ENCODE results near the gene QRICH1. TPM values are rescaled to one million over a fixed set of nuclear protein-coding genes. Genes with fewer than 3 reads are reported as not detected.
A peak's percentile ranks its signal among the peaks of the same experiment; 100 is the strongest.

QRICH1 gene
- total and polyA plus RNA-seq, 12 donors = 21.1 to 72.5 (median 57.6) TPM

- peaks cover 13 to 33% (median 17%) of the 10 kb centered on the region in 9 donors for H3K4me1 ChIP-seq
- no peak overlapping the region for H3K27ac ChIP-seq
- intact Hi-C loops (cut with DNase I) = loop anchor here in 1 of 10 donors (10.0 kb wide), 1 partner anchor 345 kb away; no protein-coding TSS in a partner anchor
- no peak for TF ChIP-seq CTCF (IDR thresholded peaks at IDR 0.05)
- no peaks in the 10 kb centered on the region for H3K9me3 ChIP-seq
- H3K27me3 ChIP-seq = no peaks in the 10 kb centered on the region
- peaks cover 5 to 81% (median 66%) of the 10 kb centered on the region in 9 donors for H3K36me3 ChIP-seq
- DNase-seq = no peak
- ATAC-seq = no peak
- 95% methylated on average over 11 of the region's 11 CpGs for WGBS, 2 donors
- no peak overlapping the region for H3K4me3 ChIP-seq
These were observed 6.3 kb upstream of the QRICH1 start for GRCh38 chr3:49100046-49100615.

GRCh38 chr3:49098910-49099630 is 5.2 kb upstream of the QRICH1 start:
- ATAC-seq = no peak
- Histone ChIP-seq H3K4me1 (peaks cover 18 to 39% (median 21%) of the 10 kb centered on the region in 9 donors), H3K27ac (no peak overlapping the region), H3K36me3 (peaks cover 5 to 81% (median 66%) of the 10 kb centered on the region in 9 donors), H3K9me3 (no peaks in the 10 kb centered on the region), H3K27me3 (no peaks in the 10 kb centered on the region), H3K4me3 (no peak overlapping the region)
- intact Hi-C loops (cut with DNase I) = loop anchor here in 1 of 10 donors (10.0 kb wide), 1 partner anchor 104 kb away; the partner anchor contains the start of gene P4HTM
- no peak for TF ChIP-seq CTCF (IDR thresholded peaks at IDR 0.05)
- 89% methylated on average over 13 of the region's 13 CpGs for WGBS, 2 donors
- no peak for DNase-seq

GRCh38 chr3:49098429-49098828 is 4.6 kb upstream of the QRICH1 start:
- intact Hi-C loops (cut with DNase I) = loop anchor here in 1 of 10 donors (10.0 kb wide), 1 partner anchor 104 kb away; the partner anchor contains the start of gene P4HTM

More at GRCh38 chr3:49098429-49098828, 4.6 kb upstream of the QRICH1 start:
- Histone ChIP-seq H3K27me3 (no peaks in the 10 kb centered on the region), H3K36me3 (peaks cover 5 to 79% (median 66%) of the 10 kb centered on the region in 9 donors), H3K4me1 (peaks cover 11 to 32% (median 15%) of the 10 kb centered on the region in 9 donors), H3K4me3 (no peak overlapping the region), H3K27ac (peak overlapping the region in 2 of 10 donors; percentile 9 to 22), H3K9me3 (no peaks in the 10 kb centered on the region)
- no peak for ATAC-seq
- DNase-seq = peak; percentile 50 to 60
- no peak for TF ChIP-seq CTCF (IDR thresholded peaks at IDR 0.05)
- 35 to 37% methylated on average over 5 of the region's 5 CpGs for WGBS, 2 donors
